Measurements from ENCODE around the gene SIRT7. TPM values are rescaled to one million over a fixed set of nuclear protein-coding genes. Genes with fewer than 3 reads are reported as not detected.

Gene SIRT7
- 33.0 to 54.0 TPM (median 44.8 TPM) in 5 replicates for total RNA-seq (2022; extraction: Qiagen RNA extraction)

GRCh38 chr17:81917565-81918332 lies at the start of gene SIRT7:
TSS of gene SIRT7 (minus strand) at chr17:81918176. CDS start at chr17:81918131, 45 bp downstream.

GRCh38 chr17:81961087-81961511 lies 43.1 kb upstream of the SIRT7 start, which contains the start of gene NOTUM:
TSS of gene NOTUM (minus strand) at chr17:81961187. CDS start at chr17:81960909, 278 bp downstream.

GRCh38 chr17:81947189-81947588 lies 29.2 kb upstream of the SIRT7 start, which contains the start of gene MYADML2:
TSS of gene MYADML2 (minus strand) at chr17:81947233. CDS start at chr17:81941741, 5,492 bp downstream.

GRCh38 chr17:81927653-81928543 lies 9.9 kb upstream of the SIRT7 start, which contains the start of gene MAFG:
TSS of gene MAFG (minus strand) at chr17:81927735. CDS start at chr17:81923185, 4,550 bp downstream.

GRCh38 chr17:81911277-81911961 lies 6.6 kb downstream of the SIRT7 start, which contains the start of gene PCYT2:
TSS of gene PCYT2 (minus strand) at chr17:81911399. CDS start at chr17:81911355, 44 bp downstream.

GRCh38 chr17:81902023-81902652 lies 15.8 kb downstream of the SIRT7 start, which contains the start of gene NPB:
TSS of gene NPB (plus strand) at chr17:81902238. CDS start at chr17:81902278, 40 bp downstream.

GRCh38 chr17:81870981-81871386 lies 47.0 kb downstream of the SIRT7 start, which contains the start of gene ARHGDIA:
TSS of gene ARHGDIA (minus strand) at chr17:81871337. CDS start at chr17:81869930, 1,407 bp downstream.

Other genes with a start within 250 kb of the SIRT7 start
- gene ARL16, start 234.4 kb downstream of the SIRT7 start, total RNA-seq (2022; extraction: Qiagen RNA extraction): 49.4 to 53.7 TPM (median 50.5 TPM) in 5 replicates
- gene HGS, start 234.2 kb downstream of the SIRT7 start, total RNA-seq (2022; extraction: Qiagen RNA extraction): 137 to 220 TPM (median 209 TPM) in 5 replicates
- gene MRPL12, start 214.8 kb downstream of the SIRT7 start, total RNA-seq (2022; extraction: Qiagen RNA extraction): 216 to 326 TPM (median 303 TPM) in 5 replicates
- gene SLC25A10, start 205.9 kb downstream of the SIRT7 start, total RNA-seq (2022; extraction: Qiagen RNA extraction): 28.7 to 46.5 TPM (median 44.6 TPM) in 5 replicates
- gene GCGR, start 114.0 kb downstream of the SIRT7 start, total RNA-seq (2022; extraction: Qiagen RNA extraction): 0.08 to 0.64 TPM (median 0.35 TPM) in 4 of 5 replicates, not detected in the other
- gene MCRIP1, start 84.9 kb downstream of the SIRT7 start, total RNA-seq (2022; extraction: Qiagen RNA extraction): 74.7 to 106 TPM (median 98.6 TPM) in 5 replicates
- 0.09 to 0.39 TPM (median 0.19 TPM) in 3 of 5 replicates, not detected in the others for gene PPP1R27, start 83.1 kb downstream of the SIRT7 start, total RNA-seq (2022; extraction: Qiagen RNA extraction)
- gene P4HB, start 57.6 kb downstream of the SIRT7 start, total RNA-seq (2022; extraction: Qiagen RNA extraction): 677 to 794 TPM (median 701 TPM) in 5 replicates
- gene ARHGDIA, start 46.8 kb downstream of the SIRT7 start, total RNA-seq (2022; extraction: Qiagen RNA extraction): 597 to 713 TPM (median 619 TPM) in 5 replicates
- 183 to 253 TPM (median 234 TPM) in 5 replicates for gene ALYREF, start 26.6 kb downstream of the SIRT7 start, total RNA-seq (2022; extraction: Qiagen RNA extraction)
- 185 to 289 TPM (median 284 TPM) in 5 replicates for gene ANAPC11, start 26.5 kb downstream of the SIRT7 start, total RNA-seq (2022; extraction: Qiagen RNA extraction)
- 0.39 to 0.65 TPM (median 0.55 TPM) in 5 replicates for gene NPB, start 15.9 kb downstream of the SIRT7 start, total RNA-seq (2022; extraction: Qiagen RNA extraction)
- gene PCYT2, start 6.8 kb downstream of the SIRT7 start, total RNA-seq (2022; extraction: Qiagen RNA extraction): 13.8 to 19.1 TPM (median 17.3 TPM) in 5 replicates
- gene MAFG, start 9.6 kb upstream of the SIRT7 start, total RNA-seq (2022; extraction: Qiagen RNA extraction): 22.3 to 38.0 TPM (median 34.7 TPM) in 5 replicates
- 60.5 to 89.4 TPM (median 84.7 TPM) in 5 replicates for gene PYCR1, start 19.1 kb upstream of the SIRT7 start, total RNA-seq (2022; extraction: Qiagen RNA extraction)
- not detected in 5 replicates for gene MYADML2, start 29.1 kb upstream of the SIRT7 start, total RNA-seq (2022; extraction: Qiagen RNA extraction)
- 0.31 to 0.53 TPM (median 0.39 TPM) in 5 replicates for gene NOTUM, start 43.0 kb upstream of the SIRT7 start, total RNA-seq (2022; extraction: Qiagen RNA extraction)
- 20.1 to 31.0 TPM (median 25.7 TPM) in 5 replicates for gene ASPSCR1, start 59.5 kb upstream of the SIRT7 start, total RNA-seq (2022; extraction: Qiagen RNA extraction)
- 143 to 203 TPM (median 188 TPM) in 5 replicates for gene CENPX, start 104.7 kb upstream of the SIRT7 start, total RNA-seq (2022; extraction: Qiagen RNA extraction)
- 8.3 to 17.5 TPM (median 13.6 TPM) in 5 replicates for gene LRRC45, start 105.1 kb upstream of the SIRT7 start, total RNA-seq (2022; extraction: Qiagen RNA extraction)
- 27.4 to 40.9 TPM (median 39.9 TPM) in 5 replicates for gene RAC3, start 113.5 kb upstream of the SIRT7 start, total RNA-seq (2022; extraction: Qiagen RNA extraction)
- 69.5 to 106 TPM (median 103 TPM) in 5 replicates for gene DCXR, start 119.5 kb upstream of the SIRT7 start, total RNA-seq (2022; extraction: Qiagen RNA extraction)
- gene RFNG, start 133.6 kb upstream of the SIRT7 start, total RNA-seq (2022; extraction: Qiagen RNA extraction): 16.0 to 26.0 TPM (median 24.2 TPM) in 5 replicates
- gene GPS1, start 133.7 kb upstream of the SIRT7 start, total RNA-seq (2022; extraction: Qiagen RNA extraction): 108 to 149 TPM (median 136 TPM) in 5 replicates
- gene DUS1L, start 147.6 kb upstream of the SIRT7 start, total RNA-seq (2022; extraction: Qiagen RNA extraction): 84.5 to 154 TPM (median 134 TPM) in 5 replicates
- 106 to 149 TPM (median 139 TPM) in 5 replicates for gene FASN, start 180.1 kb upstream of the SIRT7 start, total RNA-seq (2022; extraction: Qiagen RNA extraction)